GM19463 (cell line): Measurements from ENCODE around the gene NMD3.
"Not testable (repeated sequence)": the region's sequence is repeated elsewhere in the genome, so short reads cannot be mapped to it uniquely, and the experiment has no call there.

Source experiments
- ATAC-seq: cut with Tn5 transposase; IDR thresholded peaks from one replicate; pipeline ENCODE4 v1.9.1; 2021; ENCODE audit warnings: mild to moderate bottlenecking, moderate library complexity; ENCODE audit not compliant: unreplicated experiment

Gene NMD3

GRCh38 chr3:161274691-161275298 lies 53.7 kb downstream of the NMD3 start:
- peak; percentile 85 for ATAC-seq

GRCh38 chr3:161275919-161276318 lies 54.8 kb downstream of the NMD3 start:
- ATAC-seq, result no peak

- not testable (repeated sequence) for ATAC-seq
These were observed 61.3 kb downstream of the NMD3 start for GRCh38 chr3:161282387-161282786.

DNA sequence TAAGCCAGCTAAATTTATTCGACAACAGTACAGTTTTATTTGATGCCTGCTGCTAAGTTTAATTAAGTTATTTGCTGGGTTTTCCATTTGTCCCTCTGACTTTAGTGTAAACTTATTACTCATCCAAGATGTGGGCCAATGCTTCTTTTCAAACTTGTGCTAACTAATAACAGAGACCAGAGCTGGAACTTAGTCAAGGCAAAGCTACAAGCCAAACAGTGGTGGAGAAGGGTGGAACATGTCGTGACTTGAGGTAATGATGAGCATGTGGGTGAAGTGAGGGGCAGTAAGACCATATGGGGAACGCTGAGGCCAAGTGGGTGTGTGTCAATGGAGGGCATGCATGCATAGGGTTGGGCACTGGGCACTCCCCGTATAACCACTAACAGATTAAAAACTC lies 63.9 kb downstream of the NMD3 start:
- ATAC-seq, result no peak

- ATAC-seq, result no peak
These were observed 68.1 kb downstream of the NMD3 start for GRCh38 chr3:161289174-161289573.

- ATAC-seq, result no peak
These were observed 70.2 kb downstream of the NMD3 start for GRCh38 chr3:161291191-161291901.

DNA sequence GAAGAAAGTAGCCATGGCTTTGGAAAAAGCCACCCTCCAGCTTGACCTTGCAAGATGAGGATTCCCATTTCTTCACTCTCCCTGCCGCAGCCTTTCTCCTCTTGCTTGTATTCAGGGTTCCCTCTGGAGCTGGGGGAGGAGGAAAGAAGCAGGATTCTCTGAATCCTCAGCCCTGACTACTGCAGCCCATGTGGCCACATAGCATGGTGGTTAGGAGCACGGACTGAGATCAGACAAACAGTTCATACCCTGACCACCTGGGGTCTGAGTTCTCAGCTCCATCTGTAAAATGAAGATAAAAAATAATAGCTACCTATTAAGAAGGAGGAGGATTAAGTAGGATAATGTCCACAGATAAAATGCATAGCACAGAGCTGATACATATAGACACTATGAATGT lies 72.3 kb downstream of the NMD3 start:
- no peak for ATAC-seq

DNA sequence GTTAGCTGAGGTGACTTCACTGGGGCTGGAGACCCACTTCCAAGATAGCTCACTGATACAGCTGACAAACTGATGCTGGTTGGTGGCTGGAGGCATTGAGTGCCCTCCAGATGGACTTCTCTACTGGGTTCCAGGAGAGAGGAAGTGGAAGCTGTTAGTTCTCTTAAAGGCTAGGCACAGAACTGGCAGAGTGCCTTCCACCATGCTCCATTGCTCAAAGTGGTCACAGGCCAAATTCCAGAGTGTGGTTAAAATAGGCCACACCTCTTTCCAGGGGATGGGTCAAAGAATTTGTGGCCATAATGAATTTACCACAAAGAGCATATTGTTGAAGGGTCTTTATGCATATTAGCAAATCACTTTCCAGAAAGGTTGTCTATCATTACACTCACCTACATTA lies 74.2 kb downstream of the NMD3 start:
- no peak for ATAC-seq

- ATAC-seq, result no peak
These were observed 75.7 kb downstream of the NMD3 start for GRCh38 chr3:161296814-161297213.
